H1 (cell line): ENCODE results near the gene SLC10A6. TPM values are rescaled to one million over a fixed set of nuclear protein-coding genes. Genes with fewer than 3 reads are reported as not detected.
A peak's percentile ranks its signal among the peaks of the same experiment; 100 is the strongest.

ENCODE experiments used
- CTCF ChIA-PET: fragments of 300-600 bp; sonication (Branson Sonifier 250); formaldehyde crosslinking; loops from one replicate; lab custom pipeline; 2021; ENCODE audit not compliant: partially characterized antibody; lab: Charles Lee
- POLR2A ChIA-PET: fragments of 300-600 bp; sonication (Branson Sonifier 250); formaldehyde crosslinking; loops from one replicate; lab custom pipeline; 2021; ENCODE audit warnings: inconsistent platforms; ENCODE audit not compliant: partially characterized antibody; lab: Charles Lee
- DNase-seq, 2 experiments: peaks; one replicate each; pipeline versions ENCODE4 v3.0.0 to v3.0.0-alpha.2; 2010 to 2022; ENCODE audit warnings: low spot score in 2 of 2, low read depth in 1 of 2, mixed read lengths in 1 of 2
- FAIRE-seq: peaks from 2 replicates; lab custom pipeline; 2011; peaks lifted over from hg19 to GRCh38; lab: Jason Lieb, UNC
- H2AFZ ChIP-seq: 2 replicates; pipeline ENCODE4 v1.8.1; 2012; ENCODE audit warnings: low read length, inconsistent platforms
- H2AK5ac ChIP-seq: 2 replicates; pipeline ENCODE4 v1.6.1; 2013; ENCODE audit warnings: low read depth, low read length
- H2BK120ac ChIP-seq: replicated peaks from 2 replicates; pipeline ENCODE3; 2013; ENCODE audit warnings: low read depth, low read length, inconsistent platforms
- H2BK12ac ChIP-seq: 2 replicates; pipeline ENCODE4 v1.6.1; 2013; ENCODE audit warnings: low read depth, low read length
- H2BK15ac ChIP-seq: 2 replicates; pipeline ENCODE4 v1.6.1; 2013; ENCODE audit warnings: low read length
- H2BK20ac ChIP-seq: 2 replicates; pipeline ENCODE4 v1.6.1; 2013; ENCODE audit warnings: low read length
- H2BK5ac ChIP-seq: 2 replicates; pipeline ENCODE4 v1.6.1; 2013; ENCODE audit warnings: low read depth, low read length
- H3K14ac ChIP-seq: 2 replicates; pipeline ENCODE4 v1.6.1; 2013; ENCODE audit warnings: inconsistent platforms; ENCODE audit not compliant: insufficient read length
- H3K18ac ChIP-seq: 2 replicates; pipeline ENCODE4 v1.6.1; 2013; ENCODE audit warnings: low read length; ENCODE audit errors: extremely low read depth
- H3K23ac ChIP-seq: 2 replicates; pipeline ENCODE4 v1.6.1; 2013; ENCODE audit warnings: inconsistent platforms; ENCODE audit not compliant: insufficient read length
- H3K23me2 ChIP-seq: 2 replicates; pipeline ENCODE4 v1.6.1; 2013; ENCODE audit warnings: low read depth, low read length
- H3K27ac ChIP-seq: 2 replicates; pipeline ENCODE4 v1.6.1; 2011; ENCODE audit warnings: low read depth, low read length, inconsistent platforms
- H3K27me3 ChIP-seq, 4 experiments: replicated peaks in 1 of 4; 1 replicate in 1 of 4; 2 replicates in 3 of 4; pipeline versions ENCODE4 v1.6.1 to v1.8.1; 2011 to 2013; ENCODE audit warnings: low read length in 3 of 4, mild to moderate bottlenecking in 3 of 4, inconsistent platforms in 2 of 4, mixed read lengths in 2 of 4, moderate library complexity in 1 of 4; ENCODE audit not compliant: control insufficient read depth in 3 of 4, insufficient read depth in 3 of 4; ENCODE audit errors: extremely low read depth in 1 of 4
- H3K36me3 ChIP-seq, 4 experiments: 2 replicates each; pipeline versions ENCODE4 v1.6.1 to v1.8.1; 2011 to 2013; ENCODE audit warnings: mild to moderate bottlenecking in 4 of 4, low read length in 3 of 4, moderate library complexity in 2 of 4, control low read depth in 1 of 4, inconsistent platforms in 1 of 4; ENCODE audit not compliant: insufficient read depth in 4 of 4, control insufficient read depth in 2 of 4
- H3K4ac ChIP-seq: replicated peaks from 2 replicates; pipeline ENCODE3; 2013; ENCODE audit warnings: low read length, low read depth, mixed read lengths, inconsistent platforms; ENCODE audit not compliant: insufficient read length
- H3K4me1 ChIP-seq, 4 experiments: replicated peaks in 1 of 4; 1 replicate in 1 of 4; 2 replicates in 3 of 4; pipeline versions ENCODE4 v1.6.1 to v1.8.1; 2011 to 2013; ENCODE audit warnings: low read length in 3 of 4, inconsistent platforms in 2 of 4, mixed read lengths in 1 of 4; ENCODE audit not compliant: insufficient read depth in 4 of 4, control insufficient read depth in 3 of 4
- H3K4me2 ChIP-seq, 2 experiments: 2 replicates each; pipeline versions ENCODE4 v1.6.1 to v1.8.1; 2011 to 2013; ENCODE audit warnings: low read depth in 2 of 2, low read length in 2 of 2, control low read depth in 1 of 2, inconsistent platforms in 1 of 2, mild to moderate bottlenecking in 1 of 2; ENCODE audit not compliant: insufficient read depth in 1 of 2
- H3K4me3 ChIP-seq, 4 experiments: fragments of 200-600, 300-600 bp in 1 of 4; sonication (generic), shearing (Covaris generic), sonication (Bioruptor Twin) in 1 of 4; 2 replicates each; pipeline versions ENCODE4 v1.5.1 to v1.8.1; 2011 to 2016; ENCODE audit warnings: low read length in 4 of 4, low read depth in 3 of 4, control low read depth in 2 of 4, inconsistent platforms in 2 of 4, mild to moderate bottlenecking in 2 of 4, mixed read lengths in 1 of 4, moderate library complexity in 1 of 4; ENCODE audit not compliant: insufficient read depth in 2 of 4; ENCODE audit errors: extremely low read depth in 1 of 4
- H3K56ac ChIP-seq: replicated peaks from 2 replicates; pipeline ENCODE3; 2013; ENCODE audit warnings: low read depth, mild to moderate bottlenecking, mixed read lengths, low read length, inconsistent platforms; ENCODE audit not compliant: insufficient read length
- H3K79me1 ChIP-seq: 2 replicates; pipeline ENCODE4 v1.6.1; 2013; ENCODE audit warnings: low read depth, low read length, control low read depth
- H3K79me2 ChIP-seq, 2 experiments: 2 replicates each; pipeline versions ENCODE4 v1.6.1 to v1.8.1; 2012 to 2013; ENCODE audit warnings: low read length in 2 of 2, mild to moderate bottlenecking in 2 of 2, inconsistent platforms in 1 of 2; ENCODE audit not compliant: insufficient read depth in 2 of 2, control insufficient read depth in 1 of 2
- H3K9ac ChIP-seq, 4 experiments: replicated peaks in 1 of 4; 1 replicate in 1 of 4; 2 replicates in 3 of 4; pipeline versions ENCODE4 v1.6.1 to v1.8.1; 2011 to 2013; ENCODE audit warnings: low read depth in 3 of 4, low read length in 3 of 4, control low read depth in 2 of 4, mild to moderate bottlenecking in 2 of 4, moderate library complexity in 2 of 4, inconsistent platforms in 1 of 4; ENCODE audit errors: extremely low read depth in 1 of 4
- H3K9me3 ChIP-seq, 2 experiments: 2 replicates each; pipeline versions ENCODE4 v1.6.1 to v1.8.1; 2012 to 2013; ENCODE audit warnings: mild to moderate bottlenecking in 2 of 2, moderate library complexity in 2 of 2, control low read depth in 1 of 2, inconsistent platforms in 1 of 2, low read depth in 1 of 2, low read length in 1 of 2, mixed read lengths in 1 of 2; ENCODE audit not compliant: insufficient read depth in 2 of 2
- H4K20me1 ChIP-seq, 2 experiments: replicated peaks in 1 of 2; 2 replicates each; pipeline versions ENCODE3 to v1.8.1; 2011 to 2013; ENCODE audit warnings: inconsistent platforms in 2 of 2, low read length in 2 of 2, mild to moderate bottlenecking in 1 of 2; ENCODE audit not compliant: insufficient read depth in 2 of 2, control insufficient read depth in 1 of 2
- H4K5ac ChIP-seq: 2 replicates; pipeline ENCODE4 v1.6.1; 2013; ENCODE audit warnings: low read length, low read depth, mixed read lengths, inconsistent platforms; ENCODE audit not compliant: insufficient read length
- H4K8ac ChIP-seq: 2 replicates; pipeline ENCODE4 v1.8.0; 2013; ENCODE audit warnings: mild to moderate bottlenecking, moderate library complexity, low read length, inconsistent platforms; ENCODE audit not compliant: insufficient read depth; ENCODE audit errors: extremely low read depth
- H4K91ac ChIP-seq: replicated peaks from 2 replicates; pipeline ENCODE3; 2013; ENCODE audit warnings: low read length, mixed read lengths, inconsistent platforms; ENCODE audit not compliant: insufficient read length
- BCL11A ChIP-seq, 2 experiments: IDR thresholded peaks; one replicate each; pipeline ENCODE4 v1.6.1; 2011; ENCODE audit warnings: low read depth in 2 of 2, low read length in 2 of 2, mild to moderate bottlenecking in 2 of 2
- CTBP2 ChIP-seq: IDR thresholded peaks from 2 replicates; pipeline ENCODE4 v1.7.0; 2011; ENCODE audit warnings: borderline replicate concordance, mild to moderate bottlenecking, moderate library complexity, mixed read lengths, low read length; ENCODE audit not compliant: insufficient read depth, insufficient read length
- EP300 ChIP-seq, 2 experiments: IDR thresholded peaks; 1 replicate in 1 of 2; 2 replicates in 1 of 2; pipeline ENCODE4 v1.6.1; 2011 to 2012; ENCODE audit warnings: low read depth in 2 of 2, low read length in 2 of 2, mild to moderate bottlenecking in 2 of 2, borderline replicate concordance in 1 of 2, inconsistent platforms in 1 of 2, moderate library complexity in 1 of 2
- HDAC2 ChIP-seq, 2 experiments: fragments of 300-600 bp in 1 of 2; sonication (generic) in 1 of 2; IDR thresholded peaks; 2 replicates each; pipeline ENCODE4 v1.6.1; 2011 to 2012; ENCODE audit warnings: low read depth in 2 of 2, low read length in 2 of 2, mild to moderate bottlenecking in 2 of 2, moderate library complexity in 2 of 2, borderline replicate concordance in 1 of 2, inconsistent platforms in 1 of 2
- RAD21 ChIP-seq, 2 experiments: IDR thresholded peaks in 1 of 2; conservative IDR thresholded peaks in 1 of 2; 2 replicates each; pipeline ENCODE4 v1.6.1; 2011; ENCODE audit warnings: low read depth in 2 of 2, low read length in 2 of 2, improper control_type of control experiment in 1 of 2, inconsistent platforms in 1 of 2, mild to moderate bottlenecking in 1 of 2, moderate library complexity in 1 of 2
- RBBP5 ChIP-seq: IDR thresholded peaks from 2 replicates; pipeline ENCODE4 v1.7.1; 2012; ENCODE audit warnings: low read depth, mild to moderate bottlenecking, inconsistent platforms, low read length, moderate library complexity, borderline replicate concordance
- WGBS, 2 experiments: shearing (Covaris generic) in 1 of 2; methylation state at CpG; one replicate each; pipeline versions ENCODE4 v1.1.6 to v1.1.7; 2013 to 2015; ENCODE audit warnings: low lambda C conversion rate in 2 of 2, mixed read lengths in 2 of 2, inconsistent platforms in 1 of 2, low coverage in 1 of 2, missing lambda C conversion rate in 1 of 2; ENCODE audit not compliant: insufficient replicate concordance in 2 of 2, insufficient coverage in 1 of 2, insufficient read length in 1 of 2; ENCODE audit errors: extremely low coverage in 1 of 2, missing lambda C conversion rate in 1 of 2; 5-methylcytosine and 5-hydroxymethylcytosine counted together
- polyA plus RNA-seq, 7 experiments: library from polyadenylated mRNA; depleted of rRNA in 3 of 7; stranded (reverse) in 5 of 7; unstranded in 2 of 7; fragments of >200 nt in 5 of 7; fragments of 200-250 nt in 2 of 7; gene quantifications; 1 replicate in 5 of 7; 2 replicates in 1 of 7; 4 replicates in 1 of 7; pipeline versions ENCODE4 v1.2.1 to v1.2.3, GENCODE V29; 2011 to 2013; ENCODE audit warnings: missing spikeins in 2 of 7, mixed read lengths in 2 of 7
- total RNA-seq: library from RNA; stranded (reverse); fragmentation: NEBNext Ultra II Directional; extraction: Animal tissue kit (Norgen Biotek cat#: 25700); gene quantifications from 2 replicates; pipeline ENCODE4 v1.2.1, GENCODE V29; 2021
- TF ChIP-seq, protein P1 (sequence below), 3 experiments: IDR thresholded peaks; 1 replicate in 2 of 3; 2 replicates in 1 of 3; pipeline versions ENCODE4 v1.5.1 to v1.6.1; 2011; ENCODE audit warnings: low read length in 3 of 3, mild to moderate bottlenecking in 3 of 3, inconsistent platforms in 2 of 3, low read depth in 1 of 3, moderate library complexity in 1 of 3; ENCODE audit not compliant: insufficient read depth in 1 of 3; ENCODE audit errors: control extremely low read depth in 1 of 3

The SLC10A6 gene
- total and polyA plus RNA-seq, 2 of the 8 experiments (the other 6 are each of a cell fraction or from before 2014, with no cell fraction given): not detected

DNA sequence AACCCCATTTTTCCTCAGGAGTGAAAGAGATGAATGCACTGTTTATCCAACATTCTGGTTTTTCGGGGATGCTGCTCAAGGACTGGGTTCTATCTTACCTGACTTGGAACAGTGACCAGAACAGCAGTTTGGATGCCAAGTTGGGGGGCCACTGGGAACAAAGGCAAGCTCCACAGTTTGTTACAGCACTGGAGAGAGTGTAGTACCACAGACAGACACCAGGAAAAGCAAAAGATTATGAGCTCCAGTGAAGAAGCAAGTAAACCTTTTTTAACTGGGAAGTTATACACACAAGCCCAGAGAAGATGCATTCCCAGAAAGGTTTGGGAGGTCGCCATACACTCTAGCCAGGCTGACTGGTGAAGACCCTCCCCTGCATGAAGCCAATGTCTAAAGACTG lies 29.5 kb upstream of the SLC10A6 start:
- H4K20me1 ChIP-seq: no peaks in the 10 kb centered on the region
- POLR2A ChIA-PET: interaction anchor here (0.8 to 1.2 kb wide), 2 partner anchors 9 to 13 kb away, joined by 3 read pairs; no protein-coding TSS in a partner anchor
- H3K18ac ChIP-seq: no peak overlapping the region
- no peak overlapping the region for H4K8ac ChIP-seq
- TF ChIP-seq, protein P1, sequence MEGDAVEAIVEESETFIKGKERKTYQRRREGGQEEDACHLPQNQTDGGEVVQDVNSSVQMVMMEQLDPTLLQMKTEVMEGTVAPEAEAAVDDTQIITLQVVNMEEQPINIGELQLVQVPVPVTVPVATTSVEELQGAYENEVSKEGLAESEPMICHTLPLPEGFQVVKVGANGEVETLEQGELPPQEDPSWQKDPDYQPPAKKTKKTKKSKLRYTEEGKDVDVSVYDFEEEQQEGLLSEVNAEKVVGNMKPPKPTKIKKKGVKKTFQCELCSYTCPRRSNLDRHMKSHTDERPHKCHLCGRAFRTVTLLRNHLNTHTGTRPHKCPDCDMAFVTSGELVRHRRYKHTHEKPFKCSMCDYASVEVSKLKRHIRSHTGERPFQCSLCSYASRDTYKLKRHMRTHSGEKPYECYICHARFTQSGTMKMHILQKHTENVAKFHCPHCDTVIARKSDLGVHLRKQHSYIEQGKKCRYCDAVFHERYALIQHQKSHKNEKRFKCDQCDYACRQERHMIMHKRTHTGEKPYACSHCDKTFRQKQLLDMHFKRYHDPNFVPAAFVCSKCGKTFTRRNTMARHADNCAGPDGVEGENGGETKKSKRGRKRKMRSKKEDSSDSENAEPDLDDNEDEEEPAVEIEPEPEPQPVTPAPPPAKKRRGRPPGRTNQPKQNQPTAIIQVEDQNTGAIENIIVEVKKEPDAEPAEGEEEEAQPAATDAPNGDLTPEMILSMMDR (IDR thresholded peaks at IDR 0.05; ENCODE audit: control extremely low read depth in 1 of 3, insufficient read depth in 1 of 3, low read depth in 1 of 3, low read length in 3 of 3): peak in 2 of 3 experiments; percentile 5 to 45; a peak in 1 of 4 replicates
- TF ChIP-seq BCL11A (IDR thresholded peaks at IDR 0.05; ENCODE audit: low read depth in 2 of 2, low read length in 2 of 2) (no peak), RAD21 (IDR thresholded peaks at IDR 0.05 in 1 of 2, conservative IDR thresholded peaks at IDR 0.05 in 1 of 2; ENCODE audit: low read depth in 2 of 2, low read length in 2 of 2) (peak; percentile 20 to 22; a peak in 2 of 4 replicates), EP300 (IDR thresholded peaks at IDR 0.05; ENCODE audit: borderline replicate concordance in 1 of 2, low read depth in 2 of 2, low read length in 2 of 2) (no peak), RBBP5 (no peak), CTBP2 (no peak), HDAC2 (IDR thresholded peaks at IDR 0.05; ENCODE audit: borderline replicate concordance in 1 of 2, low read depth in 2 of 2, low read length in 2 of 2) (no peak)
- TF ChIP-seq, all 59 proteins: peak for 2
- H3K4me3 ChIP-seq: no peak overlapping the region
- no peak overlapping the region for H4K5ac ChIP-seq
- no peak overlapping the region for H3K4ac ChIP-seq
- H4K91ac ChIP-seq: no peak overlapping the region
- no peaks in the 10 kb centered on the region for H3K79me1 ChIP-seq
- no peak overlapping the region for H3K23ac ChIP-seq
- no peak overlapping the region for H3K27ac ChIP-seq
- FAIRE-seq (no peak), DNase-seq (no peak)
- H2BK15ac ChIP-seq: no peak overlapping the region
- H2AFZ ChIP-seq: no peak overlapping the region; the same call in 1 of the 2 replicates
- peaks cover 0 to 9% of the 10 kb centered on the region in 2 experiments; a peak in 1 of 4 replicates for H3K9me3 ChIP-seq
- peaks cover 0 to 3% (median 1%) of the 10 kb centered on the region in 4 experiments; a peak in 3 of 7 replicates for H3K4me1 ChIP-seq
- CTCF ChIA-PET: interaction anchor here (0.6 to 2.7 kb wide), 17 partner anchors 8 to 384 kb away, joined by 3 to 11 read pairs (median 4); partner anchors contain the start of gene SLC10A6
- H2BK120ac ChIP-seq: no peak overlapping the region
- H2BK5ac ChIP-seq: no peak overlapping the region
- no peak overlapping the region for H2BK20ac ChIP-seq
- H3K36me3 ChIP-seq: no peaks in the 10 kb centered on the region
- 78% methylated on average over 2 of the region's 2 CpGs; no CpG with 5 or more reads in 1 of the 2 experiments for WGBS, 2 experiments
- no peaks in the 10 kb centered on the region for H3K79me2 ChIP-seq
- no peaks in the 10 kb centered on the region for H3K23me2 ChIP-seq
- no peak overlapping the region for H2AK5ac ChIP-seq
- H3K14ac ChIP-seq: no peak overlapping the region
- no peaks in the 10 kb centered on the region for H3K27me3 ChIP-seq
- no peak overlapping the region for H3K4me2 ChIP-seq
- H3K56ac ChIP-seq: no peak overlapping the region
- H2BK12ac ChIP-seq: no peak overlapping the region
- H3K9ac ChIP-seq: no peak overlapping the region
